Spleen (tissue), 11 donors: ENCODE measurements around the gene ERC1. TPM values are rescaled to one million over a fixed set of nuclear protein-coding genes. Genes with fewer than 3 reads are reported as not detected.

ENCODE experiments used
- DNase-seq: peaks from one replicate; pipeline ENCODE4 v3.0.0-alpha.2; 2020
- H3K27ac ChIP-seq, 8 donors: fragments of 200-600 bp; sonication (generic) in 7 of 8; 1 replicate in 4 of 8; 2 replicates in 4 of 8; pipeline versions ENCODE4 v1.5.0 to v1.8.0; 2016 to 2021; ENCODE audit warnings: inconsistent platforms in 4 of 8, mild to moderate bottlenecking in 4 of 8, moderate library complexity in 1 of 8
- H3K27me3 ChIP-seq, 7 donors: fragments of 200-600 bp; sonication (generic) in 6 of 7; replicated peaks in 1 of 7; 1 replicate in 4 of 7; 2 replicates in 3 of 7; pipeline versions ENCODE4 v1.5.0 to v1.8.0; 2016 to 2021; ENCODE audit warnings: inconsistent platforms in 3 of 7, mild to moderate bottlenecking in 1 of 7
- H3K36me3 ChIP-seq, 6 donors: fragments of 200-600 bp; sonication (generic) in 5 of 6; 1 replicate in 4 of 6; 2 replicates in 2 of 6; pipeline versions ENCODE4 v1.5.0 to v1.8.0; 2016 to 2021; ENCODE audit warnings: inconsistent platforms in 2 of 6
- H3K4me1 ChIP-seq, 6 donors: fragments of 200-600 bp; sonication (generic) in 5 of 6; 1 replicate in 3 of 6; 2 replicates in 3 of 6; pipeline versions ENCODE4 v1.5.0 to v1.8.0; 2016 to 2021; ENCODE audit warnings: inconsistent platforms in 3 of 6
- H3K4me3 ChIP-seq, 8 donors: fragments of 200-600 bp; sonication (generic) in 7 of 8; 1 replicate in 4 of 8; 2 replicates in 4 of 8; pipeline versions ENCODE4 v1.5.0 to v1.8.0; 2016 to 2021; ENCODE audit warnings: inconsistent platforms in 4 of 8, mild to moderate bottlenecking in 4 of 8, moderate library complexity in 2 of 8
- H3K9me3 ChIP-seq, 8 donors: fragments of 200-600 bp; sonication (generic) in 7 of 8; 1 replicate in 4 of 8; 2 replicates in 4 of 8; pipeline versions ENCODE4 v1.5.0 to v1.8.0; 2016 to 2021; ENCODE audit warnings: inconsistent platforms in 4 of 8
- POLR2A ChIP-seq, 3 donors: fragments of 450-650 bp; IDR thresholded peaks; one replicate each; pipeline ENCODE4 v1.5.1; 2017; ENCODE audit warnings: antibody characterized with exemption in 3 of 3, mild to moderate bottlenecking in 1 of 3
- POLR2AphosphoS5 ChIP-seq, 3 donors: sonication (generic); formaldehyde crosslinking; IDR thresholded peaks; one replicate each; pipeline ENCODE4 v1.5.1; 2017; ENCODE audit warnings: antibody characterized with exemption in 3 of 3
- WGBS, 5 donors: extraction: QIAGEN DNeasy Blood & Tissue Kit in 3 of 5; methylation state at CpG; one replicate each; pipeline versions ENCODE4 v1.1.5 to v1.1.7; 2013 to 2018; 5-methylcytosine and 5-hydroxymethylcytosine counted together
- intact Hi-C: fragments of 100-400 bp; cut with DNase I; formaldehyde crosslinking; loops from one replicate; pipeline ENCODE4 v1.15.0; 2023; ENCODE audit warnings: low total_unique reads
- polyA plus RNA-seq, 3 donors: library from polyadenylated mRNA; stranded (reverse); fragments of 200-250 nt; gene quantifications; one replicate each; pipeline ENCODE4 v1.2.1, GENCODE V29; 2013
- total RNA-seq, 7 donors: library from RNA; depleted of rRNA in 3 of 7; stranded (reverse); fragments of >200 nt in 3 of 7; fragmentation: NEBNext Ultra II Directional in 4 of 7; extraction: Animal tissue kit (Norgen Biotek cat#: 25700) in 4 of 7; gene quantifications; one replicate each; pipeline versions ENCODE4 v1.1.0 to v1.2.1, GENCODE V29; 2016 to 2021
- TF ChIP-seq, protein P1 (sequence below), 11 experiments: fragments of 200-600 bp in 7 of 11; fragments of 450-650 bp in 4 of 11; sonication (generic) in 4 of 11; IDR thresholded peaks in 8 of 11; conservative IDR thresholded peaks in 3 of 11; 1 replicate in 7 of 11; 2 replicates in 4 of 11; pipeline versions ENCODE4 v1.4.0 to v1.8.0; 2016 to 2021; ENCODE audit warnings: antibody characterized with exemption in 11 of 11, inconsistent platforms in 4 of 11, mild to moderate bottlenecking in 1 of 11
- donor health status: healthy with polysubstance abuse.
- donor health status: DM: no; HTN: no; CAD: no; lungs with moderate emphysema.
- donor health status: DM: no; HTN: no; CAD: no.
- donor health status: Bipolar disorder and iron deficiency.
- donor health status: healthy.
- donor health status: DM: no; HTN: no; CAD: no.
- donor health status: DM: yes; HTN: yes; CAD: no.

The ERC1 gene
- total and polyA plus RNA-seq, 10 donors: 1.2 to 73.4 (median 42.6) TPM

- peaks cover 0 to 16% (median 10%) of the 10 kb centered on the region in 6 donors for H3K4me1 ChIP-seq
- TF ChIP-seq, protein P1, sequence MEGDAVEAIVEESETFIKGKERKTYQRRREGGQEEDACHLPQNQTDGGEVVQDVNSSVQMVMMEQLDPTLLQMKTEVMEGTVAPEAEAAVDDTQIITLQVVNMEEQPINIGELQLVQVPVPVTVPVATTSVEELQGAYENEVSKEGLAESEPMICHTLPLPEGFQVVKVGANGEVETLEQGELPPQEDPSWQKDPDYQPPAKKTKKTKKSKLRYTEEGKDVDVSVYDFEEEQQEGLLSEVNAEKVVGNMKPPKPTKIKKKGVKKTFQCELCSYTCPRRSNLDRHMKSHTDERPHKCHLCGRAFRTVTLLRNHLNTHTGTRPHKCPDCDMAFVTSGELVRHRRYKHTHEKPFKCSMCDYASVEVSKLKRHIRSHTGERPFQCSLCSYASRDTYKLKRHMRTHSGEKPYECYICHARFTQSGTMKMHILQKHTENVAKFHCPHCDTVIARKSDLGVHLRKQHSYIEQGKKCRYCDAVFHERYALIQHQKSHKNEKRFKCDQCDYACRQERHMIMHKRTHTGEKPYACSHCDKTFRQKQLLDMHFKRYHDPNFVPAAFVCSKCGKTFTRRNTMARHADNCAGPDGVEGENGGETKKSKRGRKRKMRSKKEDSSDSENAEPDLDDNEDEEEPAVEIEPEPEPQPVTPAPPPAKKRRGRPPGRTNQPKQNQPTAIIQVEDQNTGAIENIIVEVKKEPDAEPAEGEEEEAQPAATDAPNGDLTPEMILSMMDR (IDR thresholded peaks at IDR 0.05 in 8 of 11, conservative IDR thresholded peaks at IDR 0.05 in 3 of 11): no peak
- TF ChIP-seq POLR2A (IDR thresholded peaks at IDR 0.05) (no peak), POLR2AphosphoS5 (IDR thresholded peaks at IDR 0.05) (no peak)
- no peak overlapping the region for H3K27ac ChIP-seq
- no peaks in the 10 kb centered on the region for H3K27me3 ChIP-seq
- no peak for DNase-seq
- no peaks in the 10 kb centered on the region for H3K9me3 ChIP-seq
- WGBS, 5 donors: 91 to 98% (median 95%) methylated on average over 3 of the region's 3 CpGs
- intact Hi-C loops: no loop called here
- H3K4me3 ChIP-seq: no peak overlapping the region
- peaks cover 0 to 30% (median 0%) of the 10 kb centered on the region in 6 donors for H3K36me3 ChIP-seq
Measured at GRCh38 chr12:1287446-1287975, 296.5 kb downstream of the ERC1 start.

DNA sequence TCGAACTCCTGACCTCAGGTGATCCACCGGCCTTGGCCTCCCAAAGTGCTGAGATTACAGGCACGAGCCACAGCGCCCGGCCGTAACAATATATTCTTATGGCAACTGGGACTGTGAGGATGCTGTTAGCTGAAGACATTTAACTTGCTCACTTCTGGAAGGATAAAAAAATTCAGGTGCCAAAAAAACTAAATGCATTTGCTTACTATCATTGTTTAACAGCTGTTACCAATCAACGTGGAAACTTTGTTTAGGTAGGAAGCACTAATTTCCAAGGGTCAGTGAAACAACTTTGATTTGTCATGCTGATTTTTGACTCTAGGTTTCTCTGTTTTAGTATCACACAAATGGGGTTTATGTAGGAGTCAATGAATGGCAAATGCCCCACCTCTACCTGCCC, 297.3 kb downstream of the ERC1 start:
- intact Hi-C loops: no loop called here
- DNase-seq: no peak
- no peaks in the 10 kb centered on the region for H3K9me3 ChIP-seq
- no peaks in the 10 kb centered on the region for H3K27me3 ChIP-seq
- peaks cover 0 to 16% (median 10%) of the 10 kb centered on the region in 6 donors for H3K4me1 ChIP-seq
- WGBS, 5 donors: 87 to 95% (median 92%) methylated on average over 7 of the region's 7 CpGs
- peaks cover 0 to 37% (median 0%) of the 10 kb centered on the region in 6 donors for H3K36me3 ChIP-seq
- TF ChIP-seq POLR2A (IDR thresholded peaks at IDR 0.05) (no peak), POLR2AphosphoS5 (IDR thresholded peaks at IDR 0.05) (no peak)
- TF ChIP-seq, protein P1 (IDR thresholded peaks at IDR 0.05 in 8 of 11, conservative IDR thresholded peaks at IDR 0.05 in 3 of 11): no peak
- no peak overlapping the region for H3K4me3 ChIP-seq
- H3K27ac ChIP-seq: no peak overlapping the region

DNA sequence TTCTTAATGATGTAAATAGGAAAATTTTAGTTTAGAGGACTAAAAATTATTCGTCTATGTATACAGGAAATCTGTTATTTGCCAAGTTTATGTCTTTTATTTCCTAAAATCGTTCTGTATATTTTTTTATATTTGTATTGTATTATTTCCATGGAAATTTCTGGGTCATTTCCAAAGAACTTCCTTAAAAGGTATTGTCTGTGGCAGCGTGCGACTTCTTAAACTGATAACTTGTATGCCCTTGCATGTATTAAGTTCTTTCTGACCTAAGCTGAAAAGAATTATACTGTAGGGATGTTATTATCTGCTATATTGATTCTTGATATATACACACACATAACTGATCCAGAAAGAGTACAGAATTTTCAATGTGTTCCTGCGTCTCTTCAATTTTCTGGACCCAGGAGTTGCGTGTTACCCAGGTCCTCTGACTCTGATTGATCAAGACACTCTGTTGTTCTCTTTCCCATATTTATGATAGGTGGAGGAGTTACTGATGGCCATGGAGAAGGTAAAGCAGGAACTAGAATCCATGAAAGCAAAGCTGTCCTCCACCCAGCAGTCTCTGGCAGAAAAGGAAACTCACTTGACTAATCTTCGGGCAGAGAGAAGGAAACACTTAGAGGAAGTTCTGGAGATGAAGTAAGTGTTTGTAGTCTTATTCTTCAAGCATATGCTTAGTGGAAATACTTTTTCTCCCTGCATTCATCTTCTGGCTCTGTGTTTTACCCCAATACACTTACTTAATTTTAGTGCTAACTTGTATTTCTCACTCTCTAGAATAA, 298.5 kb downstream of the ERC1 start:
- H3K9me3 ChIP-seq: no peaks in the 10 kb centered on the region

More for the DNA sequence above, 298.5 kb downstream of the ERC1 start:
- 53 to 63% (median 61%) methylated on average over 7 of the region's 7 CpGs for WGBS, 5 donors
- intact Hi-C loops: no loop called here
- DNase-seq: no peak
- Histone ChIP-seq H3K27me3 (no peaks in the 10 kb centered on the region), H3K36me3 (peaks cover 0 to 38% (median 0%) of the 10 kb centered on the region in 6 donors), H3K4me3 (no peak overlapping the region), H3K4me1 (peaks cover 0 to 16% (median 10%) of the 10 kb centered on the region in 6 donors), H3K27ac (peak overlapping the region in 5 of 8 donors; percentile 17 to 74 (median 34))
- no peak for TF ChIP-seq POLR2A (IDR thresholded peaks at IDR 0.05)
- no peak for TF ChIP-seq POLR2AphosphoS5 (IDR thresholded peaks at IDR 0.05)
- TF ChIP-seq, protein P1 (IDR thresholded peaks at IDR 0.05 in 8 of 11, conservative IDR thresholded peaks at IDR 0.05 in 3 of 11): no peak
